HepG2 (cell line): Measurements from ENCODE around the gene THAP3. TPM values are rescaled to one million over a fixed set of nuclear protein-coding genes. Genes with fewer than 3 reads are reported as not detected.

Experiments
- ADNP ChIP-seq: sonication (generic); formaldehyde crosslinking; IDR thresholded peaks from 2 replicates; pipeline ENCODE4 v1.4.0; 2020; ENCODE audit warnings: missing genetic modification reagents
- DMAP1 ChIP-seq: IDR thresholded peaks from 2 replicates; pipeline ENCODE4 v1.6.1; 2016
- DPF2 ChIP-seq: sonication (generic); formaldehyde crosslinking; IDR thresholded peaks from 2 replicates; pipeline ENCODE4 v1.4.0; 2020; ENCODE audit warnings: mild to moderate bottlenecking, low read depth, missing genetic modification reagents, borderline replicate concordance
- HDAC2 ChIP-seq: sonication (generic); formaldehyde crosslinking; IDR thresholded peaks from 2 replicates; pipeline ENCODE4 v1.4.0; 2020; ENCODE audit warnings: missing genetic modification reagents
- KLF12 ChIP-seq: sonication (generic); formaldehyde crosslinking; IDR thresholded peaks from 2 replicates; pipeline ENCODE4 v1.4.0; 2020; ENCODE audit warnings: missing genetic modification reagents, borderline replicate concordance
- MEIS2 ChIP-seq: sonication (generic); formaldehyde crosslinking; IDR thresholded peaks from 2 replicates; pipeline ENCODE4 v1.9.0; 2021; ENCODE audit warnings: mild to moderate bottlenecking, missing genetic modification reagents
- NFKB2 ChIP-seq: sonication (generic); formaldehyde crosslinking; IDR thresholded peaks from 2 replicates; pipeline ENCODE4 v1.4.0; 2020; ENCODE audit warnings: missing genetic modification reagents, borderline replicate concordance
- PHF8 ChIP-seq: sonication (generic); formaldehyde crosslinking; IDR thresholded peaks from 2 replicates; pipeline ENCODE4 v1.5.0; 2020; ENCODE audit warnings: missing genetic modification reagents
- POLR2A ChIP-seq, 2 experiments: IDR thresholded peaks; 2 replicates each; pipeline ENCODE4 v1.6.1; 2011; ENCODE audit warnings: low read depth in 2 of 2, low read length in 2 of 2, mild to moderate bottlenecking in 1 of 2, moderate library complexity in 1 of 2; ENCODE audit not compliant: insufficient read depth in 1 of 2
- SALL1 ChIP-seq: sonication (generic); formaldehyde crosslinking; IDR thresholded peaks from 2 replicates; pipeline ENCODE4 v1.8.0; 2022; ENCODE audit warnings: mild to moderate bottlenecking, missing genetic modification reagents
- SOX5 ChIP-seq: IDR thresholded peaks from 2 replicates; pipeline ENCODE4 v1.6.1; 2016; ENCODE audit warnings: borderline replicate concordance
- SRY ChIP-seq: sonication (generic); formaldehyde crosslinking; IDR thresholded peaks from 2 replicates; pipeline ENCODE4 v1.8.0; 2022; ENCODE audit warnings: mild to moderate bottlenecking, missing genetic modification reagents
- TARDBP ChIP-seq: sonication (generic); formaldehyde crosslinking; IDR thresholded peaks from 2 replicates; pipeline ENCODE4 v1.8.0; 2022; ENCODE audit warnings: mild to moderate bottlenecking, missing genetic modification reagents
- TEAD3 ChIP-seq: optimal IDR thresholded peaks from 2 replicates; pipeline ENCODE3; 2016; ENCODE audit warnings: borderline replicate concordance
- ZNF143 ChIP-seq: sonication (generic); formaldehyde crosslinking; IDR thresholded peaks from 2 replicates; pipeline ENCODE4 v1.4.0; 2020; ENCODE audit warnings: missing genetic modification reagents
- ZNF17 ChIP-seq: sonication (generic); formaldehyde crosslinking; IDR thresholded peaks from 2 replicates; pipeline ENCODE4 v1.5.0; 2020; ENCODE audit warnings: mild to moderate bottlenecking, missing genetic modification reagents
- ZNF317 ChIP-seq: sonication (generic); formaldehyde crosslinking; IDR thresholded peaks from 2 replicates; pipeline ENCODE4 v1.5.0; 2020; ENCODE audit warnings: mild to moderate bottlenecking, missing genetic modification reagents
- ZNF543 ChIP-seq: sonication (generic); formaldehyde crosslinking; IDR thresholded peaks from 2 replicates; pipeline ENCODE4 v1.4.0; 2020; ENCODE audit warnings: mild to moderate bottlenecking, missing genetic modification reagents
- ZNF614 ChIP-seq: IDR thresholded peaks from 2 replicates; pipeline ENCODE4 v1.6.1; 2018; ENCODE audit warnings: missing biosample characterization, missing genetic modification reagents, inconsistent platforms, borderline replicate concordance
- ZNF766 ChIP-seq: sonication (generic); formaldehyde crosslinking; IDR thresholded peaks from 2 replicates; pipeline ENCODE4 v1.5.0; 2020; ENCODE audit warnings: missing genetic modification reagents, borderline replicate concordance
- polyA plus RNA-seq, 8 experiments: library from polyadenylated mRNA; depleted of rRNA in 3 of 8; stranded (reverse) in 7 of 8; unstranded in 1 of 8; fragments of >200 nt; fragmentation: Illumina TruSeq in 4 of 8; extraction: Trizol in 4 of 8; gene quantifications; 2 replicates each; pipeline versions ENCODE4 v1.2.1 to v1.2.3, GENCODE V29; 2011 to 2016; ENCODE audit warnings: low read depth in 4 of 8, missing spikeins in 1 of 8, mixed read lengths in 1 of 8; ENCODE audit not compliant: insufficient read depth in 1 of 8
- total RNA-seq, 5 experiments: library from RNA; depleted of rRNA; stranded (reverse); fragments of >200 nt; fragmentation: Illumina TruSeq; extraction: Trizol; gene quantifications; 2 replicates each; pipeline ENCODE4 v1.2.3, GENCODE V29; 2016; ENCODE audit warnings: low read depth in 1 of 5
- TF ChIP-seq, protein P1 (sequence below): sonication (generic); formaldehyde crosslinking; IDR thresholded peaks from 2 replicates; pipeline ENCODE4 v1.8.0; 2022; ENCODE audit warnings: mild to moderate bottlenecking, missing genetic modification reagents, moderate library complexity
- TF ChIP-seq, protein P2 (sequence below): sonication (generic); formaldehyde crosslinking; IDR thresholded peaks from 2 replicates; pipeline ENCODE4 v1.5.1; 2020; ENCODE audit warnings: mild to moderate bottlenecking, missing genetic modification reagents, moderate library complexity
- TF ChIP-seq, protein P3 (sequence below): sonication (generic); IDR thresholded peaks from 2 replicates; pipeline ENCODE4 v1.6.1; 2016; ENCODE audit warnings: low read depth, borderline replicate concordance
- TF ChIP-seq, protein P4 (sequence below): sonication (generic); formaldehyde crosslinking; IDR thresholded peaks from 2 replicates; pipeline ENCODE4 v1.8.1; 2023; ENCODE audit warnings: mild to moderate bottlenecking, moderate library complexity, missing genetic modification reagents

The THAP3 gene
- total and polyA plus RNA-seq, 2 of the 13 experiments (the other 11 are each of a cell fraction or from before 2014, with no cell fraction given): 10.3 to 14.9 TPM

DNA sequence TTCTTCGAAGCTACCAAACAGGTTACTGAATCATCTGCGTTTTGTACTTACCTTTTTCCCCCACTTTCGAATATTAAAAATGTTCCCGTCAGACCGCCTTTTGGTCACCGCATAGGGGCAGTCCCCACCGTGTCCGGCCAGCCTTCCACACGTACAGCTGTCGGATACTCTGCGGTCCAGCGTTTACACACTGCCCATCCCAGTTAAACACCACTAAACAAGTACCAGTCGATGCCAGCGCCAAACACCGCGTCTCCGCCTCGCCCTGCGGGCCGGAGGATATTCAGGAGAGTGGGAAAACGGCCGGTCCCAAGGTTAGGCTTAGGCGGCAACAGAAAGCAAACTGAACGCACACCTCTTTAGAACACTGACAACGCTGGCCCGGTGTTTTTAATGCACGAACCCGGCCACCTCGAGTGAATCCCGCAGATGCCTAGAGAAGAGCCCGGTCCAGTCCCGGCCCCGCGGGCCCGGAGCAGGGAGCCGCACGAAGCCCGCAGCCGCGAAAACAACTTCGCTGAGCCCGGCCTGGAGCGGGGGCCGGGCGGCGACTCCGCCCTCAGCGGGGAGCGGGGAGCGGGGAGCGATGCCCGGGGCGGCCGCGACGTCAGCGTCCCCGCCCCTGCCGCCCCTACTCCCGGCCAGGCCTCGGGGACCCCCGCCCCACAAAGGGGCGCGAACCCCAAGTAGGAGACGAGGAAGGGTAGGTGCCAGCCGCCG lies 11.9 kb upstream of the THAP3 start (continued):
- TF ChIP-seq MEIS2 (CRISPR knock-in tag) (0 out of 2 replicates have a peak, but pooled peaks have one; percentile 24), ZNF17 (CRISPR knock-in tag) (no peak), NFKB2 (CRISPR knock-in tag) (0 out of 2 replicates have a peak, but pooled peaks have one; percentile 6), ZNF143 (CRISPR knock-in tag) (0 out of 2 replicates have a peak, but pooled peaks have one; percentile 42), POLR2A (IDR thresholded peaks at IDR 0.05; ENCODE audit: insufficient read depth in 1 of 2, low read depth in 2 of 2, low read length in 2 of 2) (peak in 1 of 2 experiments; percentile 15; a peak in 2 of 4 replicates), ZNF614 (0 out of 2 replicates have a peak, but pooled peaks have one; percentile 12), TARDBP (CRISPR knock-in tag) (no peak), SOX5 (CRISPR knock-in tag) (no peak), SALL1 (CRISPR knock-in tag) (peak; percentile 21; the same call in 1 of the 2 replicates), ADNP (CRISPR knock-in tag) (no peak), KLF12 (CRISPR knock-in tag) (peak; percentile 70), SRY (CRISPR knock-in tag) (peak; percentile 52; the same call in 1 of the 2 replicates), ZNF543 (CRISPR knock-in tag) (0 out of 2 replicates have a peak, but pooled peaks have one; percentile 46), TEAD3 (no peak), PHF8 (CRISPR knock-in tag) (peak; percentile 60), HDAC2 (CRISPR knock-in tag) (0 out of 2 replicates have a peak, but pooled peaks have one; percentile 26), ZNF317 (CRISPR knock-in tag) (peak; percentile 45; the same call in 1 of the 2 replicates), DMAP1 (CRISPR knock-in tag) (peak; percentile 22), ZNF766 (CRISPR knock-in tag) (0 out of 2 replicates have a peak, but pooled peaks have one; percentile 16), DPF2 (CRISPR knock-in tag) (0 out of 2 replicates have a peak, but pooled peaks have one; percentile 16)
- TF ChIP-seq, protein P1, sequence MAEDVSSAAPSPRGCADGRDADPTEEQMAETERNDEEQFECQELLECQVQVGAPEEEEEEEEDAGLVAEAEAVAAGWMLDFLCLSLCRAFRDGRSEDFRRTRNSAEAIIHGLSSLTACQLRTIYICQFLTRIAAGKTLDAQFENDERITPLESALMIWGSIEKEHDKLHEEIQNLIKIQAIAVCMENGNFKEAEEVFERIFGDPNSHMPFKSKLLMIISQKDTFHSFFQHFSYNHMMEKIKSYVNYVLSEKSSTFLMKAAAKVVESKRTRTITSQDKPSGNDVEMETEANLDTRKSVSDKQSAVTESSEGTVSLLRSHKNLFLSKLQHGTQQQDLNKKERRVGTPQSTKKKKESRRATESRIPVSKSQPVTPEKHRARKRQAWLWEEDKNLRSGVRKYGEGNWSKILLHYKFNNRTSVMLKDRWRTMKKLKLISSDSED (CRISPR knock-in tag): no peak
- TF ChIP-seq, protein P2, sequence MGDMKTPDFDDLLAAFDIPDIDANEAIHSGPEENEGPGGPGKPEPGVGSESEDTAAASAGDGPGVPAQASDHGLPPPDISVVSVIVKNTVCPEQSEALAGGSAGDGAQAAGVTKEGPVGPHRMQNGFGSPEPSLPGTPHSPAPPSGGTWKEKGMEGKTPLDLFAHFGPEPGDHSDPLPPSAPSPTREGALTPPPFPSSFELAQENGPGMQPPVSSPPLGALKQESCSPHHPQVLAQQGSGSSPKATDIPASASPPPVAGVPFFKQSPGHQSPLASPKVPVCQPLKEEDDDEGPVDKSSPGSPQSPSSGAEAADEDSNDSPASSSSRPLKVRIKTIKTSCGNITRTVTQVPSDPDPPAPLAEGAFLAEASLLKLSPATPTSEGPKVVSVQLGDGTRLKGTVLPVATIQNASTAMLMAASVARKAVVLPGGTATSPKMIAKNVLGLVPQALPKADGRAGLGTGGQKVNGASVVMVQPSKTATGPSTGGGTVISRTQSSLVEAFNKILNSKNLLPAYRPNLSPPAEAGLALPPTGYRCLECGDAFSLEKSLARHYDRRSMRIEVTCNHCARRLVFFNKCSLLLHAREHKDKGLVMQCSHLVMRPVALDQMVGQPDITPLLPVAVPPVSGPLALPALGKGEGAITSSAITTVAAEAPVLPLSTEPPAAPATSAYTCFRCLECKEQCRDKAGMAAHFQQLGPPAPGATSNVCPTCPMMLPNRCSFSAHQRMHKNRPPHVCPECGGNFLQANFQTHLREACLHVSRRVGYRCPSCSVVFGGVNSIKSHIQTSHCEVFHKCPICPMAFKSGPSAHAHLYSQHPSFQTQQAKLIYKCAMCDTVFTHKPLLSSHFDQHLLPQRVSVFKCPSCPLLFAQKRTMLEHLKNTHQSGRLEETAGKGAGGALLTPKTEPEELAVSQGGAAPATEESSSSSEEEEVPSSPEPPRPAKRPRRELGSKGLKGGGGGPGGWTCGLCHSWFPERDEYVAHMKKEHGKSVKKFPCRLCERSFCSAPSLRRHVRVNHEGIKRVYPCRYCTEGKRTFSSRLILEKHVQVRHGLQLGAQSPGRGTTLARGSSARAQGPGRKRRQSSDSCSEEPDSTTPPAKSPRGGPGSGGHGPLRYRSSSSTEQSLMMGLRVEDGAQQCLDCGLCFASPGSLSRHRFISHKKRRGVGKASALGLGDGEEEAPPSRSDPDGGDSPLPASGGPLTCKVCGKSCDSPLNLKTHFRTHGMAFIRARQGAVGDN (CRISPR knock-in tag): peak; percentile 63
- TF ChIP-seq, protein P3, sequence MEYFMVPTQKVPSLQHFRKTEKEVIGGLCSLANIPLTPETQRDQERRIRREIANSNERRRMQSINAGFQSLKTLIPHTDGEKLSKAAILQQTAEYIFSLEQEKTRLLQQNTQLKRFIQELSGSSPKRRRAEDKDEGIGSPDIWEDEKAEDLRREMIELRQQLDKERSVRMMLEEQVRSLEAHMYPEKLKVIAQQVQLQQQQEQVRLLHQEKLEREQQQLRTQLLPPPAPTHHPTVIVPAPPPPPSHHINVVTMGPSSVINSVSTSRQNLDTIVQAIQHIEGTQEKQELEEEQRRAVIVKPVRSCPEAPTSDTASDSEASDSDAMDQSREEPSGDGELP: peak; percentile 34; the same call in 1 of the 2 replicates
- TF ChIP-seq, protein P4, sequence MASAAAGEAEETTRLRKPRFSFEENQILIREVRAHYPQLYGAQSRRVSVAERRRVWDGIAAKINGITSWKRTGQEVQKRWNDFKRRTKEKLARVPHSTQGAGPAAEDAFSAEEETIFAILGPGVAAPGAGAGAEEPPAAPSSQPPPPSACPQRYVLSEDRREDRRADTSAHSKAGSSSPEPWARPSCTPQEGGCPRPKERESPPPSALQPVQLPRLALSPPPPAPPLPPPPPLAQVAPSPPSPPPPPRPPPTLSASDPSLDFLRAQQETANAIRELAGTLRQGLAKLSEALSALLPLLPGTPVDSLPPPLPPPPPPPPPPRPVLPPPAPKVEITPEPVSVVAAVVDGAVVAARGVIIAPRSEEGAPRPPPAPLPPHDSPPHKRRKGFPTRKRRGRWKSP (CRISPR knock-in tag): 0 out of 2 replicates have a peak, but pooled peaks have one; percentile 38
